IPS-NIHi7 (cell line): ENCODE data around the gene SLX4IP.

Source experiments
- DNase-seq: peaks from one replicate; pipeline ENCODE4 v3.0.0; 2012; ENCODE audit warnings: mixed read lengths; ENCODE audit errors: extremely low spot score

The SLX4IP gene

GRCh38 chr20:10466325-10466724, 31.2 kb downstream of the SLX4IP start:
- DNase-seq: peak; percentile 63

- no peak for DNase-seq
Observed at GRCh38 chr20:10466855-10467254, 31.8 kb downstream of the SLX4IP start.

- no peak for DNase-seq
Observed at GRCh38 chr20:10467681-10468339, 32.7 kb downstream of the SLX4IP start.

GRCh38 chr20:10468340-10468845, 33.3 kb downstream of the SLX4IP start:
- no peak for DNase-seq

- DNase-seq: no peak
Observed at GRCh38 chr20:10469056-10469455, 34.0 kb downstream of the SLX4IP start.

GRCh38 chr20:10469599-10469998, 34.5 kb downstream of the SLX4IP start:
- peak; percentile 63 for DNase-seq

GRCh38 chr20:10470276-10470675, 35.2 kb downstream of the SLX4IP start:
- DNase-seq: no peak

- DNase-seq: no peak
Observed at GRCh38 chr20:10472871-10473270, 37.8 kb downstream of the SLX4IP start.

- DNase-seq: no peak
Observed at GRCh38 chr20:10474606-10475184, 39.6 kb downstream of the SLX4IP start.

GRCh38 chr20:10475225-10475624, 40.1 kb downstream of the SLX4IP start:
- no peak for DNase-seq

GRCh38 chr20:10476319-10476724, 41.2 kb downstream of the SLX4IP start:
- DNase-seq: no peak

- DNase-seq: no peak
Observed at GRCh38 chr20:10478205-10478604, 43.1 kb downstream of the SLX4IP start.

- peak; percentile 20 for DNase-seq
Observed at GRCh38 chr20:10478930-10479329, 43.8 kb downstream of the SLX4IP start.

- no peak for DNase-seq
Observed at GRCh38 chr20:10481676-10482075, 46.6 kb downstream of the SLX4IP start.

- no peak for DNase-seq
Observed at GRCh38 chr20:10483691-10484090, 48.6 kb downstream of the SLX4IP start.

- no peak for DNase-seq
Observed at GRCh38 chr20:10487142-10488136, 52.3 kb downstream of the SLX4IP start.

- no peak for DNase-seq
Observed at GRCh38 chr20:10488534-10488933, 53.4 kb downstream of the SLX4IP start.

GRCh38 chr20:10489853-10490252, 54.7 kb downstream of the SLX4IP start:
- DNase-seq: no peak

- no peak for DNase-seq
Observed at GRCh38 chr20:10490257-10490656, 55.2 kb downstream of the SLX4IP start.

- DNase-seq: peak; percentile 30
Observed at GRCh38 chr20:10490706-10491105, 55.6 kb downstream of the SLX4IP start.

GRCh38 chr20:10492065-10492464, 57.0 kb downstream of the SLX4IP start:
- no peak for DNase-seq

- no peak for DNase-seq
Observed at GRCh38 chr20:10492844-10493243, 57.7 kb downstream of the SLX4IP start.
